Vagina (tissue), 2 donors: ENCODE measurements around the gene ATP8B3. TPM values are rescaled to one million over a fixed set of nuclear protein-coding genes. Genes with fewer than 3 reads are reported as not detected.

ENCODE experiments used
- DNase-seq, 2 donors: peaks; one replicate each; pipeline ENCODE4 v3.0.0-alpha.2; 2017; ENCODE audit errors: extremely low spot score in 2 of 2
- H3K27ac ChIP-seq: fragments of 200-600 bp; sonication (generic); one replicate; pipeline ENCODE4 v1.5.1; 2019
- H3K27me3 ChIP-seq: fragments of 200-600 bp; sonication (generic); one replicate; pipeline ENCODE4 v1.5.1; 2019
- H3K36me3 ChIP-seq, 2 donors: fragments of 200-600 bp; sonication (generic); one replicate each; pipeline ENCODE4 v1.5.1; 2017 to 2019
- H3K4me1 ChIP-seq: fragments of 200-600 bp; sonication (generic); one replicate; pipeline ENCODE4 v1.5.1; 2019
- H3K4me3 ChIP-seq, 2 donors: fragments of 200-600 bp; sonication (generic); 1 replicate in 1 of 2; 2 replicates in 1 of 2; pipeline ENCODE4 v1.5.1; 2016 to 2019
- H3K9me3 ChIP-seq: fragments of 200-600 bp; sonication (generic); one replicate; pipeline ENCODE4 v1.5.1; 2019
- POLR2A ChIP-seq, 2 donors: fragments of 450-650 bp; IDR thresholded peaks; one replicate each; pipeline ENCODE4 v1.6.1; 2017; ENCODE audit warnings: antibody characterized with exemption in 2 of 2, mild to moderate bottlenecking in 2 of 2, moderate library complexity in 2 of 2
- POLR2AphosphoS5 ChIP-seq, 2 donors: sonication (generic); formaldehyde crosslinking; IDR thresholded peaks; one replicate each; pipeline ENCODE4 v1.9.0; 2017; ENCODE audit warnings: antibody characterized with exemption in 2 of 2, mild to moderate bottlenecking in 2 of 2, low read depth in 1 of 2; ENCODE audit not compliant: insufficient read depth in 1 of 2
- intact Hi-C: fragments of 100-400 bp; cut with DNase I; formaldehyde crosslinking; loops from one replicate; pipeline ENCODE4 v1.15.1; 2023
- total RNA-seq: library from RNA; depleted of rRNA; stranded (reverse); fragments of >200 nt; gene quantifications from one replicate; pipeline ENCODE4 v1.2.3, GENCODE V29; 2016
- TF ChIP-seq, protein P1 (sequence below), 3 experiments: fragments of 450-650 bp in 2 of 3; fragments of 200-600 bp in 1 of 3; sonication (generic) in 1 of 3; IDR thresholded peaks; one replicate each; pipeline ENCODE4 v1.5.1; 2017 to 2019; ENCODE audit warnings: antibody characterized with exemption in 3 of 3, mild to moderate bottlenecking in 2 of 3, moderate library complexity in 2 of 3

The ATP8B3 gene
- total RNA-seq, 1 donor from 2014 or later: 3.2 TPM

DNA sequence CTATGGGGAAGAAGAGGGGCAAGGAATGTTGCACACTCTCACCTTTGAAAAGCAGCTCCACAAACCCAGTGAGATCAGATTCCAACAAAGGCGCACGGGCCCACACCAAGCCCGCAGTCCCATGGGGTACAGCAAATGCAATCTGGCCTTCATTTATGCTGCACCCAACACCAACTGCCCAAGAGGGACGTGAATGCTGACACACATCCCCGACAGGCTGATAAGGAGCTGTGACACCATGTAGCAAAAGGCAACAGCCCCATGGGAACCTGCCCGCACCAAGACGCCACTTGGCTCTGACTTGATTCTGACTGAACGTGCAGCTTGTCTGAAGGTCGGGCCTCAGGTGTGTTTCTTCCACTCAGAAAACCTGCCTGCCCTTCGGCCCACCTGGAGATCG is 18.9 kb upstream of the ATP8B3 start:
- no peak overlapping the region for H3K4me3 ChIP-seq
- intact Hi-C loops: no loop called here
- TF ChIP-seq POLR2AphosphoS5 (IDR thresholded peaks at IDR 0.05; ENCODE audit: insufficient read depth in 1 of 2, low read depth in 1 of 2) (no peak), POLR2A (IDR thresholded peaks at IDR 0.05) (no peak)
- TF ChIP-seq, protein P1, sequence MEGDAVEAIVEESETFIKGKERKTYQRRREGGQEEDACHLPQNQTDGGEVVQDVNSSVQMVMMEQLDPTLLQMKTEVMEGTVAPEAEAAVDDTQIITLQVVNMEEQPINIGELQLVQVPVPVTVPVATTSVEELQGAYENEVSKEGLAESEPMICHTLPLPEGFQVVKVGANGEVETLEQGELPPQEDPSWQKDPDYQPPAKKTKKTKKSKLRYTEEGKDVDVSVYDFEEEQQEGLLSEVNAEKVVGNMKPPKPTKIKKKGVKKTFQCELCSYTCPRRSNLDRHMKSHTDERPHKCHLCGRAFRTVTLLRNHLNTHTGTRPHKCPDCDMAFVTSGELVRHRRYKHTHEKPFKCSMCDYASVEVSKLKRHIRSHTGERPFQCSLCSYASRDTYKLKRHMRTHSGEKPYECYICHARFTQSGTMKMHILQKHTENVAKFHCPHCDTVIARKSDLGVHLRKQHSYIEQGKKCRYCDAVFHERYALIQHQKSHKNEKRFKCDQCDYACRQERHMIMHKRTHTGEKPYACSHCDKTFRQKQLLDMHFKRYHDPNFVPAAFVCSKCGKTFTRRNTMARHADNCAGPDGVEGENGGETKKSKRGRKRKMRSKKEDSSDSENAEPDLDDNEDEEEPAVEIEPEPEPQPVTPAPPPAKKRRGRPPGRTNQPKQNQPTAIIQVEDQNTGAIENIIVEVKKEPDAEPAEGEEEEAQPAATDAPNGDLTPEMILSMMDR (IDR thresholded peaks at IDR 0.05): no peak
- peaks cover 31% of the 10 kb centered on the region for H3K4me1 ChIP-seq
- no peak overlapping the region for H3K27ac ChIP-seq
- H3K36me3 ChIP-seq: peaks cover 0 to 14% of the 10 kb centered on the region in 2 donors
- no peaks in the 10 kb centered on the region for H3K27me3 ChIP-seq
- DNase-seq: no peak
- H3K9me3 ChIP-seq: no peaks in the 10 kb centered on the region

DNA sequence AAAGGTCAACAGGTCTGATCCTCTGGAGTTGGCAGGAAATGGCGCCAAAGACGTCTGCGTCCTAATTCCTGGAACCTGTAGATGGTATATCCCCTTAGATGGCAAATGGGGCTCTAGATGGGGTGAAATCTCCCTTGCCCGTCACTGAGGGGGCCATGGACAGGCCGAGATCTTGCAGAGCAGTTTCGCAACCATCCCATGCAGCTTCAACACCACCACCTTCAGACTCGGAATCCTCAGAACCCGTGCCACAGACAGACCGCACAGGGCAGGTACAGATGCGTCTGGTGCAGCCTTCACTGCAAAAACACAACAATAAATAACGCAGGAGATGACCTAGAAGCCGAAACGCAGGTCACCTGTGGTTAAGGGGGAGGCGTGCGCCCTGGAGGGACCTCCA is 18.5 kb upstream of the ATP8B3 start:
- H3K4me1 ChIP-seq: peaks cover 31% of the 10 kb centered on the region
- TF ChIP-seq, protein P1 (IDR thresholded peaks at IDR 0.05): no peak
- TF ChIP-seq POLR2A (IDR thresholded peaks at IDR 0.05): no peak
- TF ChIP-seq POLR2AphosphoS5 (IDR thresholded peaks at IDR 0.05; ENCODE audit: insufficient read depth in 1 of 2, low read depth in 1 of 2): no peak
- intact Hi-C loops: no loop called here
- no peaks in the 10 kb centered on the region for H3K27me3 ChIP-seq
- H3K27ac ChIP-seq: no peak overlapping the region
- H3K9me3 ChIP-seq: no peaks in the 10 kb centered on the region
- DNase-seq: no peak
- H3K36me3 ChIP-seq: peaks cover 0 to 14% of the 10 kb centered on the region in 2 donors
- H3K4me3 ChIP-seq: no peak overlapping the region

DNA sequence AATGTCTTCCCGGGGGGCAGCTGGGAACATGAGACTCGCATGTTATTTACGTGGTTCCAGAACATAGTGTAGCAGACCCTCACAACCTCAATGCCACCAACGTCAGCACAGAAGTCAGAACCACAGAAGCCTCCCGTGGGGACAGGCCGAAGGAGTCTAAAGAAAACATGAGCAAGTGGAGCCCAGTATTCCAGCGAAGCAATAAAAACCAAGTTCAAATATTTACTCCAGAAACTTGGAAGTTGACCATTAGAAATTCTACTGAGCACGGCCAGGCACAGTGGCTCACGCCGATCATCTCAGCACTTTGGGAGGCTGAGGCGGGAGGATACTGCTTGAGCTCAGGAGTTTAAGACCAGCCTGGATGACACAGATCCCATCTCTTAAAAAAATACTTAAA is 17.9 kb upstream of the ATP8B3 start:
- intact Hi-C loops: no loop called here
- peaks cover 0 to 17% of the 10 kb centered on the region in 2 donors for H3K36me3 ChIP-seq

DNA sequence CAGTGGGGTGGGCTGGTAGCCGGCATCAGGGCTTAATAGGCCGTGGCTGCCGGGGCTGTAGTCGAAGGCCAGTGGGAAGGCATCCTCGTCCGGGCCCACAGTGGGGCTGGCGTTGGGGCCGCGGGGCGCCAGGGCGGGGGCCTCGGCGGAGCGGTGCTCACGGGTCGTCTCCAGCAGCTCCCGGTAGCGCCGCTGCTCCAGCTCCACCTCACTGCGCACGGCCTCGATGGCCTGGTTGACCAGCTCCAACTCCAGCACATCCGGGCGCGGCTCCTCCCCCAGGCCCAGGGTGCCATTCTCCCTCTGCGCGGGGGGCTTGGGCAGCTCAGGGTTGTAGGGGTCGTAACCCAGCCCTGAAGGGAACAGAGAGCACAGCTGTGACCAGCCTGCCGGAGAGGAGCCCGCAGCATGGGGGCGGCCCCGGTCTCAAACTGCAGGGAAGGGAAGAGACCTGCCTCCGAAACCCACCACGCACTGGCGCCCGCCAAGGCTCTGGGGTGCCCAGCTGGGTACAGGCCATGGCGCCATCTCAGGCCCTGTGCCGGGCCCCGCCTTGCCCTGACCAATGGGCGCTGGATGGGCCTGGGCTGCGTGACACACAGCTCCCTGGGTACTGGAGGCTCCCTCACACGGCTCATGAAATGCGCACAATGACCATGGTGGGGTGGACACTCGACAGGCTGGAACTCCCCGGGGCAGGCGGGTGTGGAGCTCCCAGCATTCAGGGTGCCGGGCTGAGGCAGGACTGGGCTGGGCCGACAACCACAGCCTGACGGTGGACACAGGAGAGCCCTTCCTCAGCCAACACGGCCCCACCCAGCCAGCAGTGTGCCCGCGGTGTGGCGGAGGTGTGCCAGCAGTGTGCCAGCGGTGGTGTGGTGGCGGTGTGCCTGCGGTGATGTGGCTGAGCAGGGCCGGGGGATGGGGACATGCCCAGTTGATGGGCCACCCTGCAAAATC is 16.5 kb upstream of the ATP8B3 start:
- Histone ChIP-seq H3K36me3 (peaks cover 0 to 27% of the 10 kb centered on the region in 2 donors), H3K27me3 (no peaks in the 10 kb centered on the region), H3K4me3 (no peak overlapping the region), H3K4me1 (peaks cover 16% of the 10 kb centered on the region), H3K9me3 (no peaks in the 10 kb centered on the region), H3K27ac (no peak overlapping the region)
- TF ChIP-seq POLR2AphosphoS5 (IDR thresholded peaks at IDR 0.05; ENCODE audit: insufficient read depth in 1 of 2, low read depth in 1 of 2) (no peak), POLR2A (IDR thresholded peaks at IDR 0.05) (no peak)
- TF ChIP-seq, protein P1 (IDR thresholded peaks at IDR 0.05): no peak
- intact Hi-C loops: no loop called here
- no peak for DNase-seq

More for the DNA sequence above, 17.9 kb upstream of the ATP8B3 start:
- Histone ChIP-seq H3K27ac (no peak overlapping the region), H3K4me1 (peaks cover 30% of the 10 kb centered on the region), H3K4me3 (no peak overlapping the region), H3K9me3 (no peaks in the 10 kb centered on the region), H3K27me3 (no peaks in the 10 kb centered on the region)
- DNase-seq: no peak
- no peak for TF ChIP-seq POLR2AphosphoS5 (IDR thresholded peaks at IDR 0.05; ENCODE audit: insufficient read depth in 1 of 2, low read depth in 1 of 2)
- TF ChIP-seq, protein P1 (IDR thresholded peaks at IDR 0.05): no peak
- no peak for TF ChIP-seq POLR2A (IDR thresholded peaks at IDR 0.05)
